Uterine smooth muscle cell (primary cell): ENCODE measurements around the gene OR1L8. TPM values are rescaled to one million over a fixed set of nuclear protein-coding genes. Genes with fewer than 3 reads are reported as not detected.

Source experiments
- total RNA-seq: library from RNA; depleted of rRNA; stranded (reverse); fragments of >200 nt; gene quantifications from 2 replicates; pipeline ENCODE4 v1.2.3, GENCODE V29; 2014

OR1L8 gene, protein sequence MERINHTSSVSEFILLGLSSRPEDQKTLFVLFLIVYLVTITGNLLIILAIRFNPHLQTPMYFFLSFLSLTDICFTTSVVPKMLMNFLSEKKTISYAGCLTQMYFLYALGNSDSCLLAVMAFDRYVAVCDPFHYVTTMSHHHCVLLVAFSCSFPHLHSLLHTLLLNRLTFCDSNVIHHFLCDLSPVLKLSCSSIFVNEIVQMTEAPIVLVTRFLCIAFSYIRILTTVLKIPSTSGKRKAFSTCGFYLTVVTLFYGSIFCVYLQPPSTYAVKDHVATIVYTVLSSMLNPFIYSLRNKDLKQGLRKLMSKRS
- not detected in 2 replicates for total RNA-seq

GRCh38 chr9:122583284-122583683 is at the start of gene OR1L8:
TSS of gene OR1L8 (minus strand) at chr9:122583384. CDS start at chr9:122568477, 14,907 bp downstream.

GRCh38 chr9:122614362-122614761 is 31.2 kb upstream of the OR1L8 start, which contains the start of gene OR1Q1:
TSS of gene OR1Q1 (plus strand) at chr9:122614738. CDS start at chr9:122614738, 0 bp downstream.

DNA sequence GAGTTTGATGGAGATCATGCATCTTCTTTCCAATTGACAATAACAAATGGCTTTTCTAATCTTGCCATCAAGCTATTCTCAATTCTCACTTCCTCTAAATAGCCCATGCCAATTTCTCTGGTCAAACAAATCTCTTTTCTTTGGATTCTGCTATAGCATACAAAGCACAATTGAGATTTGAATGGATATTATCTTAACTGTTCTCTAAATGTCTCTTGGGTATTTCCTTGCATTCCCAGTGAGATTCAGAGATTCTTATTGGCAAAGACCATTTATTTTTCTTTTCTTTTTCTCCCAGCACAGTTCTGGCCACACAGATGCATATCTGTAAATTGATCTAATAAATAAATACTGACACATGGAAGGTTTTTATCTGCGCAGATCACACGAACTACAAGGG is 30.4 kb downstream of the OR1L8 start, which contains the start of gene OR1N2:
Gene OR1N2, plus strand, starts transcription at position 301 of the 400 bp plus-strand sequence. CDS start 100 bp downstream, outside the sequence.

GRCh38 chr9:122527193-122527592 is 56.0 kb downstream of the OR1L8 start, which contains the start of gene OR1N1:
TSS of gene OR1N1 (minus strand) at chr9:122527293. CDS start at chr9:122527293, 0 bp downstream.

GRCh38 chr9:122518841-122519240 is 64.3 kb downstream of the OR1L8 start, which contains the start of gene OR1J4:
TSS of gene OR1J4 (plus strand) at chr9:122519141. CDS start at chr9:122519141, 0 bp downstream.

Other genes with a start within 250 kb of the OR1L8 start
- 11.4 and 31.2 TPM in 2 replicates for gene PTGS1, start 212.4 kb downstream of the OR1L8 start, total RNA-seq
- not detected in 2 replicates for gene OR1J1, start 105.5 kb downstream of the OR1L8 start, total RNA-seq
- gene OR1J2, start 72.6 kb downstream of the OR1L8 start, total RNA-seq = not detected in 2 replicates
- not detected in 2 replicates for gene OR1J4, start 64.2 kb downstream of the OR1L8 start, total RNA-seq
- not detected in 2 replicates for gene OR1N1, start 56.1 kb downstream of the OR1L8 start, total RNA-seq
- gene OR1N2, start 30.3 kb downstream of the OR1L8 start, total RNA-seq = 0.50 TPM in 1 of 2 replicates, not detected in the other
- gene OR1Q1, start 31.4 kb upstream of the OR1L8 start, total RNA-seq = not detected in 2 replicates
- not detected in 2 replicates for gene OR1B1, start 74.2 kb upstream of the OR1L8 start, total RNA-seq
- gene OR1L1, start 78.3 kb upstream of the OR1L8 start, total RNA-seq = not detected in 2 replicates
- gene OR1L3, start 91.7 kb upstream of the OR1L8 start, total RNA-seq = not detected in 2 replicates
- not detected in 2 replicates for gene OR1L4, start 140.6 kb upstream of the OR1L8 start, total RNA-seq
- not detected in 2 replicates for gene OR1L6, start 158.9 kb upstream of the OR1L8 start, total RNA-seq
- gene OR5C1, start 205.5 kb upstream of the OR1L8 start, total RNA-seq = not detected in 2 replicates
- not detected in 2 replicates for gene OR1K1, start 216.7 kb upstream of the OR1L8 start, total RNA-seq
- 46.1 and 50.6 TPM in 2 replicates for gene PDCL, start 245.2 kb upstream of the OR1L8 start, total RNA-seq